ENCODE measurements around the gene PHF2. TPM values are rescaled to one million over a fixed set of nuclear protein-coding genes. Genes with fewer than 3 reads are reported as not detected.

PHF2 gene
- total and polyA plus RNA-seq, 2 of the 8 experiments (the other 6 are each of a cell fraction or from before 2014, with no cell fraction given): 3.4 to 9.4 TPM

DNA sequence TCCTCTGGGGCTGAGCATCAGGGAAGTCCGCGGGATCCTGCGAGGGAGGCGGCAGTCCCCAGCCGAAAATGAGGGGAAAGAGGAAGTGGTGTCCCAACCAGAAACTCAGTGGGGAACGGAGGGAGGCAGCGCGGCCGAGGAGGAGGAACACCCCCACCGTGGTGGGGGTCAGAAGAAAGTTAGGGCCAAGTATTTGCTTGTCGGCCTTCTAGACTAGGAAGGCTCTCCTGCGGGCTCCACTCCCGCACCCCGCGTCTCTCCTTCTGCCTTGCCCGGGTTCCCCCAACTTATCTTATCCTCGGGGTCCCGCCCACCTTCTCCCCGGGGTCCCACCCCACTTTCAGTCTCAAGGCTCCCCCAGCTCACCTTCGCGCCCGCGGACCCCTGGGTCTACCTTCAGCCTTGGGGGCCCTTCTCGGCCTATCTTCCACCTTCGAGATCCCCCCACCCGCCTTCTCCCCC, 557 bp upstream of the PHF2 start (continued):
- TF ChIP-seq, protein P1, sequence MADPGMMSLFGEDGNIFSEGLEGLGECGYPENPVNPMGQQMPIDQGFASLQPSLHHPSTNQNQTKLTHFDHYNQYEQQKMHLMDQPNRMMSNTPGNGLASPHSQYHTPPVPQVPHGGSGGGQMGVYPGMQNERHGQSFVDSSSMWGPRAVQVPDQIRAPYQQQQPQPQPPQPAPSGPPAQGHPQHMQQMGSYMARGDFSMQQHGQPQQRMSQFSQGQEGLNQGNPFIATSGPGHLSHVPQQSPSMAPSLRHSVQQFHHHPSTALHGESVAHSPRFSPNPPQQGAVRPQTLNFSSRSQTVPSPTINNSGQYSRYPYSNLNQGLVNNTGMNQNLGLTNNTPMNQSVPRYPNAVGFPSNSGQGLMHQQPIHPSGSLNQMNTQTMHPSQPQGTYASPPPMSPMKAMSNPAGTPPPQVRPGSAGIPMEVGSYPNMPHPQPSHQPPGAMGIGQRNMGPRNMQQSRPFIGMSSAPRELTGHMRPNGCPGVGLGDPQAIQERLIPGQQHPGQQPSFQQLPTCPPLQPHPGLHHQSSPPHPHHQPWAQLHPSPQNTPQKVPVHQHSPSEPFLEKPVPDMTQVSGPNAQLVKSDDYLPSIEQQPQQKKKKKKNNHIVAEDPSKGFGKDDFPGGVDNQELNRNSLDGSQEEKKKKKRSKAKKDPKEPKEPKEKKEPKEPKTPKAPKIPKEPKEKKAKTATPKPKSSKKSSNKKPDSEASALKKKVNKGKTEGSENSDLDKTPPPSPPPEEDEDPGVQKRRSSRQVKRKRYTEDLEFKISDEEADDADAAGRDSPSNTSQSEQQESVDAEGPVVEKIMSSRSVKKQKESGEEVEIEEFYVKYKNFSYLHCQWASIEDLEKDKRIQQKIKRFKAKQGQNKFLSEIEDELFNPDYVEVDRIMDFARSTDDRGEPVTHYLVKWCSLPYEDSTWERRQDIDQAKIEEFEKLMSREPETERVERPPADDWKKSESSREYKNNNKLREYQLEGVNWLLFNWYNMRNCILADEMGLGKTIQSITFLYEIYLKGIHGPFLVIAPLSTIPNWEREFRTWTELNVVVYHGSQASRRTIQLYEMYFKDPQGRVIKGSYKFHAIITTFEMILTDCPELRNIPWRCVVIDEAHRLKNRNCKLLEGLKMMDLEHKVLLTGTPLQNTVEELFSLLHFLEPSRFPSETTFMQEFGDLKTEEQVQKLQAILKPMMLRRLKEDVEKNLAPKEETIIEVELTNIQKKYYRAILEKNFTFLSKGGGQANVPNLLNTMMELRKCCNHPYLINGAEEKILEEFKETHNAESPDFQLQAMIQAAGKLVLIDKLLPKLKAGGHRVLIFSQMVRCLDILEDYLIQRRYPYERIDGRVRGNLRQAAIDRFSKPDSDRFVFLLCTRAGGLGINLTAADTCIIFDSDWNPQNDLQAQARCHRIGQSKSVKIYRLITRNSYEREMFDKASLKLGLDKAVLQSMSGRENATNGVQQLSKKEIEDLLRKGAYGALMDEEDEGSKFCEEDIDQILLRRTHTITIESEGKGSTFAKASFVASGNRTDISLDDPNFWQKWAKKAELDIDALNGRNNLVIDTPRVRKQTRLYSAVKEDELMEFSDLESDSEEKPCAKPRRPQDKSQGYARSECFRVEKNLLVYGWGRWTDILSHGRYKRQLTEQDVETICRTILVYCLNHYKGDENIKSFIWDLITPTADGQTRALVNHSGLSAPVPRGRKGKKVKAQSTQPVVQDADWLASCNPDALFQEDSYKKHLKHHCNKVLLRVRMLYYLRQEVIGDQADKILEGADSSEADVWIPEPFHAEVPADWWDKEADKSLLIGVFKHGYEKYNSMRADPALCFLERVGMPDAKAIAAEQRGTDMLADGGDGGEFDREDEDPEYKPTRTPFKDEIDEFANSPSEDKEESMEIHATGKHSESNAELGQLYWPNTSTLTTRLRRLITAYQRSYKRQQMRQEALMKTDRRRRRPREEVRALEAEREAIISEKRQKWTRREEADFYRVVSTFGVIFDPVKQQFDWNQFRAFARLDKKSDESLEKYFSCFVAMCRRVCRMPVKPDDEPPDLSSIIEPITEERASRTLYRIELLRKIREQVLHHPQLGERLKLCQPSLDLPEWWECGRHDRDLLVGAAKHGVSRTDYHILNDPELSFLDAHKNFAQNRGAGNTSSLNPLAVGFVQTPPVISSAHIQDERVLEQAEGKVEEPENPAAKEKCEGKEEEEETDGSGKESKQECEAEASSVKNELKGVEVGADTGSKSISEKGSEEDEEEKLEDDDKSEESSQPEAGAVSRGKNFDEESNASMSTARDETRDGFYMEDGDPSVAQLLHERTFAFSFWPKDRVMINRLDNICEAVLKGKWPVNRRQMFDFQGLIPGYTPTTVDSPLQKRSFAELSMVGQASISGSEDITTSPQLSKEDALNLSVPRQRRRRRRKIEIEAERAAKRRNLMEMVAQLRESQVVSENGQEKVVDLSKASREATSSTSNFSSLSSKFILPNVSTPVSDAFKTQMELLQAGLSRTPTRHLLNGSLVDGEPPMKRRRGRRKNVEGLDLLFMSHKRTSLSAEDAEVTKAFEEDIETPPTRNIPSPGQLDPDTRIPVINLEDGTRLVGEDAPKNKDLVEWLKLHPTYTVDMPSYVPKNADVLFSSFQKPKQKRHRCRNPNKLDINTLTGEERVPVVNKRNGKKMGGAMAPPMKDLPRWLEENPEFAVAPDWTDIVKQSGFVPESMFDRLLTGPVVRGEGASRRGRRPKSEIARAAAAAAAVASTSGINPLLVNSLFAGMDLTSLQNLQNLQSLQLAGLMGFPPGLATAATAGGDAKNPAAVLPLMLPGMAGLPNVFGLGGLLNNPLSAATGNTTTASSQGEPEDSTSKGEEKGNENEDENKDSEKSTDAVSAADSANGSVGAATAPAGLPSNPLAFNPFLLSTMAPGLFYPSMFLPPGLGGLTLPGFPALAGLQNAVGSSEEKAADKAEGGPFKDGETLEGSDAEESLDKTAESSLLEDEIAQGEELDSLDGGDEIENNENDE (IDR thresholded peaks at IDR 0.05; ENCODE audit: insufficient replicate concordance, low read length): no peak
- TF ChIP-seq HDAC2 (IDR thresholded peaks at IDR 0.05; ENCODE audit: borderline replicate concordance in 1 of 2, low read depth in 2 of 2, low read length in 2 of 2): no peak
- no peak for TF ChIP-seq HDAC6 (IDR thresholded peaks at IDR 0.05; ENCODE audit: low read depth, low read length)
- TF ChIP-seq USF2 (IDR thresholded peaks at IDR 0.05; ENCODE audit: low read length): no peak
- no peak for TF ChIP-seq TAF7 (optimal IDR thresholded peaks at IDR 0.05; ENCODE audit: borderline replicate concordance, low read depth, low read length)
- peak; percentile 47; the same call in 1 of the 2 replicates for TF ChIP-seq TAF1 (IDR thresholded peaks at IDR 0.05; ENCODE audit: low read depth, low read length)
- TF ChIP-seq, protein P2, sequence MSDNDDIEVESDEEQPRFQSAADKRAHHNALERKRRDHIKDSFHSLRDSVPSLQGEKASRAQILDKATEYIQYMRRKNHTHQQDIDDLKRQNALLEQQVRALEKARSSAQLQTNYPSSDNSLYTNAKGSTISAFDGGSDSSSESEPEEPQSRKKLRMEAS (IDR thresholded peaks at IDR 0.05): no peak
- TF ChIP-seq BRCA1 (IDR thresholded peaks at IDR 0.05; ENCODE audit: low read depth, low read length): no peak

Data from H1 (cell line).